ENCODE results near the gene TDRD6.

Gene TDRD6

DNA sequence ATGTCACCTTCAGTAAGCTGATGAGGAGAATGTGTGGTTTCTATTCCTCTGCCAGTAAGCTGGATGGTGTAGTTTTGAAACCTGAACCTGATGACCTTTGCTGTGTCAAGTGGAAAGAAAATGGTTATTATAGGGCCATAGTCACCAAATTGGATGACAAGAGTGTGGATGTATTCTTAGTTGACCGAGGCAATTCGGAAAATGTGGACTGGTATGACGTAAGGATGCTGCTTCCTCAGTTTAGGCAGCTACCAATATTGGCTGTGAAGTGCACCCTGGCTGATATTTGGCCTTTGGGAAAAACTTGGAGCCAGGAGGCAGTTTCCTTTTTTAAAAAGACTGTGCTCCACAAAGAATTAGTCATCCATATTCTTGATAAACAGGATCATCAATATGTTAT is 2.0 kb downstream of the TDRD6 start:
- ChIA-PET POLR2A (no interaction called here), CTCF (no interaction called here)
- TF ChIP-seq L3MBTL2 (conservative IDR thresholded peaks at IDR 0.05) = no peak
- TF ChIP-seq BHLHE40 (IDR thresholded peaks at IDR 0.05; ENCODE audit: borderline replicate concordance) = no peak
- TF ChIP-seq LEF1 (IDR thresholded peaks at IDR 0.05; ENCODE audit: borderline replicate concordance) = no peak
- TF ChIP-seq, protein P1, sequence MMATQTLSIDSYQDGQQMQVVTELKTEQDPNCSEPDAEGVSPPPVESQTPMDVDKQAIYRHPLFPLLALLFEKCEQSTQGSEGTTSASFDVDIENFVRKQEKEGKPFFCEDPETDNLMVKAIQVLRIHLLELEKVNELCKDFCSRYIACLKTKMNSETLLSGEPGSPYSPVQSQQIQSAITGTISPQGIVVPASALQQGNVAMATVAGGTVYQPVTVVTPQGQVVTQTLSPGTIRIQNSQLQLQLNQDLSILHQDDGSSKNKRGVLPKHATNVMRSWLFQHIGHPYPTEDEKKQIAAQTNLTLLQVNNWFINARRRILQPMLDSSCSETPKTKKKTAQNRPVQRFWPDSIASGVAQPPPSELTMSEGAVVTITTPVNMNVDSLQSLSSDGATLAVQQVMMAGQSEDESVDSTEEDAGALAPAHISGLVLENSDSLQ (IDR thresholded peaks at IDR 0.05) = no peak
- no peak for TF ChIP-seq FOXM1 (IDR thresholded peaks at IDR 0.05; ENCODE audit: borderline replicate concordance)
- no peak for TF ChIP-seq FOXA1 (IDR thresholded peaks at IDR 0.05)
- no peak for TF ChIP-seq NFRKB (IDR thresholded peaks at IDR 0.05)
- TF ChIP-seq ZNF384 (IDR thresholded peaks at IDR 0.05) = no peak
- no peak for TF ChIP-seq ARNT (IDR thresholded peaks at IDR 0.05)
- no peak for TF ChIP-seq CTBP1 (IDR thresholded peaks at IDR 0.05; ENCODE audit: borderline replicate concordance)
- no peak for TF ChIP-seq TARDBP (IDR thresholded peaks at IDR 0.05)
- TF ChIP-seq SUZ12 (IDR thresholded peaks at IDR 0.05) = no peak
- TF ChIP-seq SP1 (IDR thresholded peaks at IDR 0.05) = no peak
- TF ChIP-seq HDGF (IDR thresholded peaks at IDR 0.05; ENCODE audit: borderline replicate concordance) = no peak
- no peak for TF ChIP-seq ELF4 (IDR thresholded peaks at IDR 0.05)
- no peak for TF ChIP-seq FOXK2 (IDR thresholded peaks at IDR 0.05)
- DNase-seq (ENCODE audit: extremely low spot score) = no peak

DNA sequence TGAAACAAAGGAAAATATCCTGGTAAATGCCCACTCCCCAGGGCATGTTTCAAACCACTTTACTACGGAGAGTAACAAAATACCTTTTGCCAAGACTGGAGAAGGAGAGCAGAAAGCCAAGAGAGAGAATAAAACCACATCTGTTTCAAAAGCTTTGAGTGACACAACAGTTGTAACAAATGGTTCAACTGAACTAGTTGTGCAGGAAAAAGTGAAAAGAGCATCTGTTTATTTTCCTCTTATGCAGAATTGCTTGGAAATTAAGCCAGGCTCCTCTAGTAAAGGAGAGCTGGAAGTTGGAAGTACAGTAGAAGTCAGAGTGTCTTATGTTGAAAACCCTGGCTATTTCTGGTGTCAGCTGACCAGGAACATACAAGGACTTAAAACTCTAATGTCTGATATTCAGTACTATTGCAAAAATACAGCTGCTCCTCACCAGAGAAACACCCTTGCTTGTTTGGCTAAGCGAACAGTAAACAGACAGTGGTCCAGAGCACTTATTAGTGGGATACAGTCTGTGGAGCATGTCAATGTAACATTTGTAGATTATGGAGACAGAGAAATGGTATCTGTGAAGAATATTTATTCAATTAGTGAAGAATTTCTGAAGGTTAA is 2.6 kb downstream of the TDRD6 start:
- CTCF ChIA-PET = no interaction called here
- TF ChIP-seq, protein P1 (IDR thresholded peaks at IDR 0.05) = no peak
- TF ChIP-seq ARNT (IDR thresholded peaks at IDR 0.05) = no peak
- TF ChIP-seq TARDBP (IDR thresholded peaks at IDR 0.05) = no peak
- TF ChIP-seq FOXA1 (IDR thresholded peaks at IDR 0.05) = no peak
- TF ChIP-seq ZNF384 (IDR thresholded peaks at IDR 0.05) = no peak
- no peak for TF ChIP-seq SP1 (IDR thresholded peaks at IDR 0.05)
- no peak for TF ChIP-seq BHLHE40 (IDR thresholded peaks at IDR 0.05; ENCODE audit: borderline replicate concordance)
- no peak for TF ChIP-seq CTBP1 (IDR thresholded peaks at IDR 0.05; ENCODE audit: borderline replicate concordance)
- no peak for TF ChIP-seq FOXK2 (IDR thresholded peaks at IDR 0.05)
- TF ChIP-seq LEF1 (IDR thresholded peaks at IDR 0.05; ENCODE audit: borderline replicate concordance) = no peak
- TF ChIP-seq L3MBTL2 (conservative IDR thresholded peaks at IDR 0.05) = no peak
- no peak for TF ChIP-seq NFRKB (IDR thresholded peaks at IDR 0.05)
- no peak for TF ChIP-seq HDGF (IDR thresholded peaks at IDR 0.05; ENCODE audit: borderline replicate concordance)
- TF ChIP-seq SUZ12 (IDR thresholded peaks at IDR 0.05) = no peak
- no peak for TF ChIP-seq FOXM1 (IDR thresholded peaks at IDR 0.05; ENCODE audit: borderline replicate concordance)
- no peak for DNase-seq (ENCODE audit: extremely low spot score)
- POLR2A ChIA-PET = no interaction called here

DNA sequence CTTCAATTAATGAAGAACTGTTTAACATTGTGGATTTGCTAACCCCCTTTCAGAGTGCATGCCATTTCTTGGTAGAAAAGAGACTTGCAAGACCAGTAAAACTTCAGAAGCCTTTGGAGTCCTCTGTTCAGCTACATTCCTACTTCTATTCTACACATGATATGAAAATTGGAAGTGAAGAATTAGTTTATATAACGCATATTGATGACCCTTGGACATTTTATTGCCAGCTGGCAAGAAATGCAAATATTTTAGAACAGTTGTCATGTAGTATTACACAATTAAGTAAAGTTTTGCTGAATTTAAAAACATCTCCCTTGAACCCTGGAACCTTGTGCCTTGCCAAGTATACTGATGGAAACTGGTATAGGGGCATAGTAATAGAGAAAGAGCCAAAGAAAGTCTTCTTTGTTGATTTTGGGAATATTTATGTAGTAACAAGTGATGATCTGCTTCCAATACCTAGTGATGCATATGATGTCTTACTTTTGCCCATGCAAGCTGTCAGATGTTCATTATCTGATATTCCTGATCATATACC is 3.3 kb downstream of the TDRD6 start:
- DNase-seq (ENCODE audit: extremely low spot score) = no peak
- TF ChIP-seq HDGF (IDR thresholded peaks at IDR 0.05; ENCODE audit: borderline replicate concordance) (no peak), SUZ12 (IDR thresholded peaks at IDR 0.05) (no peak), LEF1 (IDR thresholded peaks at IDR 0.05; ENCODE audit: borderline replicate concordance) (no peak)
- ChIA-PET CTCF (no interaction called here), POLR2A (no interaction called here)

DNA sequence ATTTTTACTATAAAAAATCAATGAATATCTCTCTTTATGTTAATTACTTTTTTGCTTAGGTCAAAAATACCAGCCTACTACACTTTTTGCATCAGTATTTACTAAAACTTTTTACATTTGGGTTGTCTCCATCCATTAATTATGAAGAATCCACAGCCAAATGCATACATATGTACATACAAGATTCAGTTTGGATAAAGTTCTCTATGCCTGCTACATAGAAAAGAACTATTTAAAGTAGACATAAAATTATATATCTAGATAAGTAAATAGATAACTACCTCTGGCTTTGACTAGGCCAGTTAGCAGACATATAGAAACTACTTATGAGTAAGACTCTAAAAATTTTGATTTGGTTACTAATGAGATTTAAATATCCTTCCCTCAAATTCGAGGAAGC is 12.3 kb downstream of the TDRD6 start:
- ChIA-PET POLR2A (no interaction called here), CTCF (no interaction called here)
- no peak for DNase-seq (ENCODE audit: extremely low spot score)
- TF ChIP-seq LEF1 (IDR thresholded peaks at IDR 0.05; ENCODE audit: borderline replicate concordance) (no peak), FOXA1 (IDR thresholded peaks at IDR 0.05) (no peak), SP1 (IDR thresholded peaks at IDR 0.05) (no peak), ARNT (IDR thresholded peaks at IDR 0.05) (no peak), NFRKB (IDR thresholded peaks at IDR 0.05) (no peak), SUZ12 (IDR thresholded peaks at IDR 0.05) (no peak)

DNA sequence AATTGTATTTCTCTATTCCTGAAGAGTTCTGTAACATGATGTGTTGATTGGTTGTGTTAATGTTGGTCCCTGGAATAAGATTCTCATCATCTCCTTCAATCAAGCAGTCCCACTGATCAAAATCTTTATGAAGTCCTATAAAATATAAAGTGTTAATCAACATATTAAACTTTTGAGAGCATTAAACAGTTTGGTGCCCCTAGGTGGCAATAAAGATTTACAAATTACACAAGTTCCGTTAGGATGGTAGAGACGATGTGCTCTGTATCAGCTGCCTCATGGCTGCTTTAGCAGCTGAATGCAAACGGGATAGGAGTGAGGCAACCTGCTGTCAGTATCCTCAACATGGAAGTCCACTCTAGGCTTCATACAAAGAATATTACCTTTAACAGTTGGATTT is 16.9 kb downstream of the TDRD6 start:
- DNase-seq (ENCODE audit: extremely low spot score) = peak; percentile 23
- ChIA-PET CTCF (no interaction called here), POLR2A (no interaction called here)

DNA sequence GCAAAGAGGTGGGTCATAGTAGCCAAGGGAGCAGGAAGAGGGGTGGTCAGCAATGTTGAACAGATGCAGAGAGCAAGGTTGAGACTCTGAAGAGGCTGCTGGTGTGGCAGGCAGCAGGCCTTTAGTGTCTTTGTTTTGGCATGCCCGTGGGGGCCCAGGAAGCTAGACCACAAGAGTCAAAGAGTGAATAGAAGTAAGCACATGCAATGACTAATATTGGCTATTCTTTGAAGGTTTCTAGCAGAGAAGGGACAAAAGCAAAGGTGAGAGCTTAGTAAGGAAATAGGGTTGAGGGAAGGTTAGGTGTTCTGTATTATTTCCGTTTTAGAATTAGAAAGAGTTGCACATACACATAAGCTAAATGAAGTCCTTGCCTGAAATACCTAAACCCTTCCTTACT is 18.8 kb downstream of the TDRD6 start:
- ChIA-PET POLR2A (no interaction called here), CTCF (no interaction called here)
- no peak for TF ChIP-seq ELF4 (IDR thresholded peaks at IDR 0.05)
- TF ChIP-seq FOXM1 (IDR thresholded peaks at IDR 0.05; ENCODE audit: borderline replicate concordance) = no peak
- TF ChIP-seq L3MBTL2 (conservative IDR thresholded peaks at IDR 0.05) = no peak
- TF ChIP-seq SP1 (IDR thresholded peaks at IDR 0.05) = no peak
- TF ChIP-seq TARDBP (IDR thresholded peaks at IDR 0.05) = no peak
- no peak for TF ChIP-seq FOXK2 (IDR thresholded peaks at IDR 0.05)
- no peak for TF ChIP-seq HDGF (IDR thresholded peaks at IDR 0.05; ENCODE audit: borderline replicate concordance)
- TF ChIP-seq LEF1 (IDR thresholded peaks at IDR 0.05; ENCODE audit: borderline replicate concordance) = no peak
- TF ChIP-seq ARNT (IDR thresholded peaks at IDR 0.05) = no peak
- TF ChIP-seq CTBP1 (IDR thresholded peaks at IDR 0.05; ENCODE audit: borderline replicate concordance) = no peak

More for the DNA sequence above, 16.9 kb downstream of the TDRD6 start:
- TF ChIP-seq, protein P1 (IDR thresholded peaks at IDR 0.05) = no peak
- TF ChIP-seq TARDBP (IDR thresholded peaks at IDR 0.05) = no peak
- no peak for TF ChIP-seq SUZ12 (IDR thresholded peaks at IDR 0.05)
- no peak for TF ChIP-seq SP1 (IDR thresholded peaks at IDR 0.05)
- no peak for TF ChIP-seq ARNT (IDR thresholded peaks at IDR 0.05)
- TF ChIP-seq FOXM1 (IDR thresholded peaks at IDR 0.05; ENCODE audit: borderline replicate concordance) = no peak
- no peak for TF ChIP-seq ELF4 (IDR thresholded peaks at IDR 0.05)
- no peak for TF ChIP-seq BHLHE40 (IDR thresholded peaks at IDR 0.05; ENCODE audit: borderline replicate concordance)
- TF ChIP-seq ZNF384 (IDR thresholded peaks at IDR 0.05) = no peak
- no peak for TF ChIP-seq HDGF (IDR thresholded peaks at IDR 0.05; ENCODE audit: borderline replicate concordance)
- TF ChIP-seq FOXK2 (IDR thresholded peaks at IDR 0.05) = no peak
- no peak for TF ChIP-seq CTBP1 (IDR thresholded peaks at IDR 0.05; ENCODE audit: borderline replicate concordance)
- no peak for TF ChIP-seq LEF1 (IDR thresholded peaks at IDR 0.05; ENCODE audit: borderline replicate concordance)
- no peak for TF ChIP-seq FOXA1 (IDR thresholded peaks at IDR 0.05)
- no peak for TF ChIP-seq NFRKB (IDR thresholded peaks at IDR 0.05)
- TF ChIP-seq L3MBTL2 (conservative IDR thresholded peaks at IDR 0.05) = no peak

More for the DNA sequence above, 18.8 kb downstream of the TDRD6 start:
- DNase-seq (ENCODE audit: extremely low spot score) = no peak

Measured in HEK293T (cell line).